Right ventricle myocardium inferior (tissue), 1 donor: ENCODE measurements around the gene EXTL2. TPM values are rescaled to one million over a fixed set of nuclear protein-coding genes. Genes with fewer than 3 reads are reported as not detected.
A peak's percentile ranks its signal among the peaks of the same experiment; 100 is the strongest.
"Not testable (repeated sequence)": the region's sequence is repeated elsewhere in the genome, so short reads cannot be mapped to it uniquely, and the experiment has no call there.

Experiments
- ATAC-seq: fragments of 200-7000 bp; cut with Tn5 transposase; one replicate; pipeline ENCODE4 v1.9.1; 2020; ENCODE audit warnings: mild to moderate bottlenecking, moderate library complexity
- DNase-seq: peaks from one replicate; pipeline ENCODE4 v3.0.0; 2021; ENCODE audit errors: missing footprints
- intact Hi-C: fragments of 100-400 bp; cut with DNase I; formaldehyde crosslinking; loops from one replicate; pipeline ENCODE4 v1.11.0; 2022
- long read RNA-seq: library from polyadenylated mRNA; unstranded; transcript quantifications from one replicate; pipeline ENCODE4 v2.0.0, GENCODE V29; 2021
- total RNA-seq: library from RNA; stranded (reverse); fragmentation: NEBNext Ultra II Directional; extraction: Animal tissue kit (Norgen Biotek cat#: 25700); gene quantifications from one replicate; pipeline ENCODE4 v1.2.1, GENCODE V29; 2021
- donor health status: DM: no; HTN: yes; CAD: no; lungs with severe emphysema.

Gene EXTL2
- 9.5 TPM for total RNA-seq
- long read RNA-seq, partial matches to known transcripts = 1 of 9 reads
- long read RNA-seq, other reads (novel, unspliced or antisense) = 0 of 9 reads

GRCh38 chr1:100894603-100895539 lies at the start of gene EXTL2:
Gene EXTL2 (minus strand): TSS chr1:100894842. CDS start chr1:100888757, 6,085 bp downstream.
- ATAC-seq (peak; percentile 88), DNase-seq (peak; percentile 88)
- intact Hi-C loops = loop anchor here (10.0 kb wide), 1 partner anchor 760 kb away; the partner anchor contains the start of genes SASS6 and TRMT13

DNA sequence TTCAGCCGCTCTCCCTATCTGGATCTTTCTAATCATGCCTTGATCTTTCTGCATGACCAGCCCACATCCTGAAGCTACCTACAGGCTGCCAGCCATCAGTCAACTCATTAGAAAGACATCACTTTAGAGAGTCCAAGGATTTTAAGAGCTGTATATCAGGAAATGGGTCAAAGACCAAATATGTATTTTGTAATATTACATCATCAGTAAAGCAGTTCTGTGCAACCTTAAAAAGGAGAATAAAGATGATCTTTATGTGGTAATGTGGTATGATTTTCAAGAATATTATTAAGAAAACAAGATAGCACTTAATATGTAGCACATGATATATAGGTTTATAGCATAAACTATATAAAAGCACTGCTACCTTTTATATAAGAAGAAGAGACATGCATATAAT lies 48.9 kb upstream of the EXTL2 start:
- DNase-seq = no peak
- ATAC-seq = no peak
- intact Hi-C loops = no loop called here

DNA sequence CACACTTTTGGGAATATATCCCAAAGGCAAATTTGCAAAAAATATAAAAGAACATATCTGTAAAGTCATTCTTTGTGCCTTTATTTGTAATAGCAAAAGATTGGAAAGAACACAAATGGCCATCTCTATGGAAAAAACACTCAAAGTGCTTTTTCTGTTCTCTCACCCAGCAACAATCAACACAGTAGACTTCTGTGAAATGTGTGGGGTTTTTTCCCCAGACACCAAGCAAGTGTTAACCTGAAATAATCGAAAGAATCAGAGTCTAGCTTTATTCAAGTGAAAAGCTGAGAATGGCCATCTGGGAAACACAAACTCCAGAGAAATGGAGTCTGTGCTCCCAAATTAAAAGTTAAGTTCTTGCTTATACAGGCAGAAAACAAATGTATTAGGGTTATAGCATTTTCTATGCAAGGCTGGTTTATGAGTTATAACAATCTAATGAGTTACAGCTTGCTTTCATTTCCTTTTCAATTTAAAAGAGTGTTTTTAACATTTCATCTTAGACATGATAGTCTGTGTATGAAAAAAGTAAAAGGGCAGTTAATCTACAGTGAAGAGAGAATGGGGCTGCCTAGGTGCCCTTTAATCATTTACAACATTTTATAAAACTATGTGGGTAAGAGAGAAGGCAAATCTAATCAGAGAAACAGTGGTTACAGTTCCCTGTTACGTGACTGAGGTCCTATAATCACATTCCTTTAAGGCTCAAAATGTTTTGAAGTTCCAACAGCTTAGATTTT lies 47.8 kb upstream of the EXTL2 start:
- DNase-seq (no peak), ATAC-seq (no peak)
- intact Hi-C loops = no loop called here

DNA sequence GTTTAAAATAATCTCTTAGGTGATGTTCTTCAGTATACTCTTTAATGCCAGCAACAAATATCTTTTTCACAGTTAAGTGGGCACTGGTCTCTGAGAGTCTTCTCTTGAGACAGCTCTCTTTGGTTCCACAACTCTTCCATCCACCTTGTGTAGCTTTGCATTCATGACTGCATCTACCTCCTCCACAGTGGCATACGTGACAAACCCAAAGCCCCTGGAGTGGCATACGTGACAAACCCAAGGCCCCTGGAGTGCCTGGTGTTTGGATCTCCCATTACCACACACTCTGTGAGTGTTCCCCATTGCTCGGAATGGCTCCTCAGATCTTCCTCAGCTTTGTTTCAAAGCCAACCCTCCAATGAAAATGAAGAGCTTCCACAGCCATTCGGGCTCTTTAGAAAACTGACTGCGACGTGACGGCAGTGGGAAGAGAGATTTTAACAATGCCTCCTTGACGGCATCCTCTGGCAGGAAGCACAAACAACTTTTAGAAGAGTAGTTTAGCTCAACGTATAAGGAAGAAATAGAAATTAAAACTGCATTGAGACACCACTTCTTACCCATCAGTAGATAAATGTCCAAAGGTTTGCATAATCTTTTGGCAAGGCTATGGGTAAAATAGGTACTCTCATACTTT lies 47.1 kb upstream of the EXTL2 start:
- no peak for DNase-seq
- ATAC-seq = no peak
- intact Hi-C loops = no loop called here

- no peak for ATAC-seq
- DNase-seq = no peak
- intact Hi-C loops = no loop called here
These were observed 46.5 kb upstream of the EXTL2 start for GRCh38 chr1:100941098-100941527.

DNA sequence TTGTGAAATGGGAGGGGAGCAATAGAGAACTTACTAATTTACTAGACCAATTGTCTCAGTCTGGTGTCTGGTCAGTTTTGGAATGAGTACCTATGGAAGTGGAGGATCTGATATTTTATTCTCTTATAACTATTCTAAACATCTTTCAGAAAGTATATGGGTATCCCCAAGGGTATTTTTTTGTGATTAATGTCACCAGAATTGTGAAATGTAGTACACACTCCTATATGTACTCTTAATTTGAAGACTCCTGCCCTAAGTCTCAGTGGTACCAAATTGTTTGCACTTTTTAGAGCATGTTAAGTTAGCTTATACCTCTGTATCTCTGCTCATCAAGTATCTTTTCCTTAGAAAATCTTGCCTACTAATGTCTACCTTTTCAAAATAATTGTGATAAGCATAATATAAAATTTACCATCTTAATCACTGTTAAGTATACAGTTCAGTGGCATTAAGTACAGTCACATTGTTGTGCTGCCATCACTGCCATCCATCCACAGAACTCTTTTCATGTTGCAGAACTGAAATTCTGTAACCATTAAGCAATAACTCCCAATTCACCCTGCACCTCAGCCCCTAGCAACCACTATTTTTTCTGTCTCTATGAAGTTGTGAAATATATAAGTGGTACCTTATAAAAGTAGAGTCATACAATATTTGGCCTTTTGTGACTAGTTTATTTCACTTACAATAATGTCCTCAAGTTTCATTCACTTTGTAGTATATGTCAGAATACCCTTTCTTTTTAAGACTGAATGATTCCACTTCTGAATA lies 41.7 kb upstream of the EXTL2 start:
- no peak for ATAC-seq
- intact Hi-C loops = loop anchor here (10.0 kb wide), 1 partner anchor 198 kb away; no protein-coding TSS in a partner anchor
- no peak for DNase-seq

DNA sequence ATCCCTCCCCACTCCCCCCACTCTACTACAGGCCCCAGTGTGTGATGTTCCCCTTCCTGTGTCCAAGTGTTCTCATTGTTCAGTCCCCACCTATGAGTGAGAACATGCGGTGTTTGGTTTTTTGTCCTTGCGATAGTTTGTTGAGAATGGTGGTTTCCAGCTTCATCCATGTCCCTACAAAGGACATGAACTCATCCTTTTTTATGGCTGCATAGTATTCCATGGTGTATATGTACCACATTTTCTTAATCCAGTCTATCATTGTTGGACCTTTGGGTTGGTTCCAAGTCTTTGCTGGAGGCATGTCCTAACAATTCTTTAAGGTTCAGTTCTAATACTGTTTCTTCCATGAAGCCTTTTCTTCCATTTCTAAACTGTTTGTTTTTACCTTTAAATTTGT lies 38.9 kb upstream of the EXTL2 start:
- not testable (repeated sequence) for ATAC-seq, DNase-seq
- intact Hi-C loops = loop anchor here (10.0 kb wide), 1 partner anchor 201 kb away; no protein-coding TSS in a partner anchor

DNA sequence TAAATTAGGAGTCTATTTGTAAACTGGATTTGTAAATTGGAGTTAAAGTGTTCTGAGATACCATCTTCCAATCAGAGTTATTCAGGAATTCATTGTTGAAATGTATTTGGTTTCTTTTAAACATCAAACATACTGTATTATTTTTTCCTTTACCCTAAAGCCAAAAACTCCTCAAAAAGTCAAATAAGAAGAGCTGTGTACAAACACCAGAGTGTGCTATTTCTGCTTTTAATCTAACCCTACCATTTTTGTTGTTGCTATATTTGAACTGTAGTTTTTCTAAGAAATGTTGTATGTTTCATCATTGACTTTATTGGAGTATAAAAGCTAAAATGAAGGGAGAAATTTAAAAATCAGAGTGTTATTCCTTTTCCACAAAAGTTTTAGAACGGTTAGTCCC lies 37.1 kb upstream of the EXTL2 start:
- no peak for ATAC-seq
- DNase-seq = no peak
- intact Hi-C loops = loop anchor here (10.0 kb wide), 1 partner anchor 203 kb away; no protein-coding TSS in a partner anchor

DNA sequence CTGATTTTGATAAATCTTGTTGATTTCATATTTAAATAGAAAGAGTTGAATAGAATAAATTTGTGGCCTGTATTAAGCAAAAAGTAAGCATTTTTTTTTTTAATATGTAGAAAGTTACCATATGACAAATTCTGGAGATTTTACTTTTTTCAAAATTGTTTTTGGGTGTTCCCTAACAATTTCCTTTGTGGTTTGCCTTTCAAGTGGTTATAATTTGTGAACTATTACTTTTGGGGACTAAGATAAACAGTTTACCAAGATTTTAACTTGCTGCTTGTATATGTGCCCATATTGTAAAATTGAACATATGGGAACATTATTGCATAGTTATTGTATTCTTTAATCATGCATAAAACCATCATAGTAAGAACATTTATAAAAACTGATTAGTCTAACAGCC lies 35.9 kb upstream of the EXTL2 start:
- ATAC-seq = no peak
- intact Hi-C loops = loop anchor here (10.0 kb wide), 1 partner anchor 204 kb away; no protein-coding TSS in a partner anchor
- no peak for DNase-seq

- DNase-seq (no peak), ATAC-seq (no peak)
- intact Hi-C loops = no loop called here
These were observed 33.5 kb upstream of the EXTL2 start for GRCh38 chr1:100928128-100928527.

GRCh38 chr1:100927276-100927675 lies 32.6 kb upstream of the EXTL2 start:
- intact Hi-C loops = no loop called here
- ATAC-seq = no peak

GRCh38 chr1:100926240-100926639 lies 31.6 kb upstream of the EXTL2 start:
- intact Hi-C loops = no loop called here
- ATAC-seq (no peak), DNase-seq (no peak)

More at GRCh38 chr1:100927276-100927675, 32.6 kb upstream of the EXTL2 start:
- no peak for DNase-seq

GRCh38 chr1:100924991-100925390 lies 30.3 kb upstream of the EXTL2 start:
- intact Hi-C loops = no loop called here
- DNase-seq = no peak

DNA sequence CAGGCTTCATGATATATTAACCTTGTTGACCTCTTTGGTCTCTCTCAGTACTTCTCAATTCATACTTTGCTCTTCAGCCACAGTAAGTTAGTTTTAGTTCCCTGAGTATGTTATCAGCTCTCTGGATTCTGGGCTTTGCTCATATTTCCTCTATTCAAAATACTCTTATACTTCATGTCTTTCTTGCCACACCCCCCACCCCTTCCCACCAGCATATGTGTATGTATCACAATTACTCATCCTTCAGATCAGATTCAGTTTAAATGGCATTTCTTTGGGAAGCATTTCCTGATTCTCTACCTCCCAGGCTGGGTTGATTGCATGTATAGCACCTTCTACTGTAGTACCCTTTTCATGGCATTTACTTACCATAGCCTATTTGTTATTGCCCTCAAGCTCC lies 29.6 kb upstream of the EXTL2 start:
- no peak for DNase-seq
- intact Hi-C loops = no loop called here
- ATAC-seq = no peak

More at GRCh38 chr1:100924991-100925390, 30.3 kb upstream of the EXTL2 start:
- ATAC-seq = no peak

DNA sequence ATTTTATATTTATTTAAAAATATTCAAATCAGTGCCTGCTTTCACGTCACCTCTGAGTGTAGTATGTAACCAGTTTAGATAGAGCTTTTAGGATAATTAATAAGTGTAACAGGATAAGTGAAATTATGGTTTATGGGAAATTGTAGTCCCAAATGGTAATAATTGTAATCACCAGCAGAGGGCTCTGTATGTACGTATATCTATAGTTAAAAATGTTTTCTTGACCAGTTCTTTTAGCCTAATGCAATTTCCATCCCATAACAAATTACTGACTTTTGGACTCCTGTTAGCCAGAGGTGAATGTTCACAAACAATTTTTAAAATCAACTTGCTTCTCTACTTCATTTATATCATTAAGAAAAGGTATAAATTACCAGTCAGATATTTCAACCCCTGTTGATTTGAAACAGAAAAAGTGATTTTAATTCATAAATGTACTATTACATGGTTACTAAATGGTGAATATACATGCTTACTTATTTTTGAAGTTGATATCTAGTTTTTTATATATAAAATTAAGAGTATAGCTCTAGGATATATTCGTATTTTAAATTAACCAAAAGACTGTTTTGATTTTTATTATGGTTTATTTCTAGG lies 26.6 kb upstream of the EXTL2 start:
- intact Hi-C loops = loop anchor here (1.0 to 2.0 kb wide), 2 partner anchors 318 to 366 kb away; no protein-coding TSS in a partner anchor
- DNase-seq (no peak), ATAC-seq (no peak)

DNA sequence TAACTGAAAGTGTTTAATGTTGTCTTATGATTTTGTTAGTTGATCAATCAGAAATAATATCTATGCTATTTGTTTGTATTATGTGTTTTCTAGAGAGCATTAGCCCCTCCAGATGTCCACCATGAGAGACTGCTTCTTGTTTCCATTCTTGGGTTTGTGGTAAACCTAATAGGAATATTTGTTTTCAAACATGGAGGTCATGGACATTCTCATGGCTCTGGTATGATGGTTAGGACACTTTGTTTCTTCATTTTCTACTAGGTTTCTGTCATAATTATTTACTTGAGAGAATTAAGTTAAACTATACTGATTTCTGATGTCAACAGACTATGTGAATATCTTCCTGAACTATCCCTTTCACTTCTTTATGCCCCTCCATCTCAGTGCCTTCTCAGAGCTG lies 17.4 kb upstream of the EXTL2 start:
- DNase-seq (no peak), ATAC-seq (no peak)
- intact Hi-C loops = no loop called here

DNA sequence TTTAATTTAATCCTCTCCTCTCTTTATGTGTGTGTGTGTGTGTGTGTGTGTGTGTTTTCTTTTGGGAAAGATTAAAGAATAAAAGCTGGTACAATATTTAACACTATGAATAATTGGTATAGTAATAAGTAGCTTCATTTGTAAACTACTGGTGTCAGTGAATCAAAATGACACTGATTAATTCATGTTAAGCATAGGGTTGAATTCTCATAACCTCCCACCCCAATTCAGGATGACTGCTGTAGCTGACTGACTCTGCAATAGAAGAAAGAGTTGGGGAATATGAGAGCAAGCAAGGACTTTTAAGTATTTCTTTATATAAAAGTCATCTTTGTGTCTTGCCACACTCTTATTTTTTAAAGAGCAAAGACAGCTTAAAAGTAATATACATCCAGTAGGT lies 14.4 kb upstream of the EXTL2 start:
- DNase-seq = no peak
- no peak for ATAC-seq
- intact Hi-C loops = no loop called here

DNA sequence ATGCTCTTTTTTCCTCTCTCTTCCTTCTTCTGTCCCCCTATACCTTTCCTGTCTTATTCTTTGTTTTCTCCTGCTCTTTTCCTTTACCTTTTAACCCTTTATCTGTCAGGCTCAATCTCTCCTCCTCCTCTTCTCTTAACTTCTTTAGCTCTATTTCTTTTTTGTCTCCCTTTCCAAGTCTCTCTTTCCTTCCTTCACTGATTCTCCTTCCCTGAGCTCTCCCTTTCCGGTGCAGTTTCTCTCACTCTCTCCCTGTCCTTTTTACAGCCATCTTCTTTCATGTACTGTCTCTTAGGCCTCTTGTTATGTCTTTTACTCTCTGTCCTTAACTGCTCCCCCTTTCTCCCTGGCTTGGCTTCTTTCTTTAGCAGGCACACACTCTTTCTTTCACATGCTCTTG lies 13.2 kb upstream of the EXTL2 start:
- intact Hi-C loops = no loop called here
- ATAC-seq = no peak
- no peak for DNase-seq
